ENCODE data around the gene RND1.
"Not testable (repeated sequence)": the region's sequence is repeated elsewhere in the genome, so short reads cannot be mapped to it uniquely, and the experiment has no call there.

Gene RND1

GRCh38 chr12:48866052-48866711 lies 512 bp upstream of the RND1 start:
- no peak for DNase-seq

- no peak for DNase-seq
These were observed 2.4 kb downstream of the RND1 start for GRCh38 chr12:48863291-48863690.

- DNase-seq: no peak
These were observed 2.9 kb downstream of the RND1 start for GRCh38 chr12:48862760-48863159.

GRCh38 chr12:48861111-48861510 lies 4.6 kb downstream of the RND1 start:
- DNase-seq: peak; percentile 8

- DNase-seq: not testable (repeated sequence)
These were observed 5.4 kb downstream of the RND1 start for GRCh38 chr12:48860236-48860635.

GRCh38 chr12:48859607-48860006 lies 6.1 kb downstream of the RND1 start:
- DNase-seq: no peak

GRCh38 chr12:48858043-48858442 lies 7.6 kb downstream of the RND1 start:
- no peak for DNase-seq

- no peak for DNase-seq
These were observed 8.2 kb downstream of the RND1 start for GRCh38 chr12:48857278-48857994.

GRCh38 chr12:48856379-48856778 lies 9.3 kb downstream of the RND1 start:
- no peak for DNase-seq

GRCh38 chr12:48854932-48855331 lies 10.7 kb downstream of the RND1 start:
- DNase-seq: not testable (repeated sequence)

GRCh38 chr12:48854488-48854887 lies 11.2 kb downstream of the RND1 start:
- DNase-seq: no peak

- DNase-seq: peak; percentile 87
These were observed 12.7 kb downstream of the RND1 start for GRCh38 chr12:48852734-48853688.

- peak; percentile 95 for DNase-seq
These were observed 13.6 kb downstream of the RND1 start, which contains the start of gene DDX23 for GRCh38 chr12:48851883-48852733. TSS of gene DDX23 (minus strand) at chr12:48852163. CDS start at chr12:48845782, 6,381 bp downstream.

GRCh38 chr12:48842021-48842420 lies 23.6 kb downstream of the RND1 start:
- not testable (repeated sequence) for DNase-seq

- DNase-seq: no peak
These were observed 27.6 kb downstream of the RND1 start for GRCh38 chr12:48838048-48838447.

- no peak for DNase-seq
These were observed 33.2 kb downstream of the RND1 start for GRCh38 chr12:48832321-48833060.

- DNase-seq: no peak
These were observed 34.4 kb downstream of the RND1 start for GRCh38 chr12:48831257-48831656.

GRCh38 chr12:48828841-48829575 lies 36.7 kb downstream of the RND1 start:
- DNase-seq: no peak

GRCh38 chr12:48828293-48828692 lies 37.4 kb downstream of the RND1 start:
- no peak for DNase-seq

GRCh38 chr12:48827513-48828096 lies 38.1 kb downstream of the RND1 start:
- DNase-seq: no peak
